Right forelimb (tissue), 1 donor: ENCODE data around the gene TIRAP.
"Not testable (repeated sequence)": the region's sequence is repeated elsewhere in the genome, so short reads cannot be mapped to it uniquely, and the experiment has no call there.

Source experiments
- DNase-seq: peaks from one replicate; pipeline ENCODE4 v3.0.0-alpha.2; 2018

Gene TIRAP

GRCh38 chr11:126288237-126288636 lies 5.3 kb downstream of the TIRAP start:
- DNase-seq: no peak

GRCh38 chr11:126290887-126291286 lies 8.0 kb downstream of the TIRAP start:
- no peak for DNase-seq

- no peak for DNase-seq
Measured at GRCh38 chr11:126293726-126294125, 10.8 kb downstream of the TIRAP start.

- no peak for DNase-seq
Measured at GRCh38 chr11:126297004-126297403, 14.1 kb downstream of the TIRAP start.

GRCh38 chr11:126303623-126304456 lies 20.9 kb downstream of the TIRAP start, which contains the start of gene DCPS:
TSS of gene DCPS (plus strand) at chr11:126304060. CDS start at chr11:126304081, 21 bp downstream.
- peak; percentile 96 for DNase-seq

GRCh38 chr11:126304457-126305075 lies 21.7 kb downstream of the TIRAP start:
- no peak for DNase-seq

GRCh38 chr11:126305699-126306098 lies 22.8 kb downstream of the TIRAP start:
- DNase-seq: no peak

GRCh38 chr11:126307706-126308105 lies 24.8 kb downstream of the TIRAP start:
- DNase-seq: no peak

- DNase-seq: no peak
Measured at GRCh38 chr11:126308271-126308671, 25.4 kb downstream of the TIRAP start.

GRCh38 chr11:126308771-126309170 lies 25.9 kb downstream of the TIRAP start:
- DNase-seq: not testable (repeated sequence)

GRCh38 chr11:126310200-126310991 lies 27.5 kb downstream of the TIRAP start:
- DNase-seq: peak; percentile 87

GRCh38 chr11:126310992-126311310 lies 28.1 kb downstream of the TIRAP start:
- DNase-seq: no peak

- DNase-seq: no peak
Measured at GRCh38 chr11:126311401-126312291, 28.8 kb downstream of the TIRAP start.

- DNase-seq: no peak
Measured at GRCh38 chr11:126312961-126313360, 30.1 kb downstream of the TIRAP start.

- DNase-seq: no peak
Measured at GRCh38 chr11:126313826-126314225, 30.9 kb downstream of the TIRAP start.

GRCh38 chr11:126317432-126317755 lies 34.5 kb downstream of the TIRAP start:
- DNase-seq: no peak

- DNase-seq: peak; percentile 76
Measured at GRCh38 chr11:126317756-126318573, 35.1 kb downstream of the TIRAP start.

GRCh38 chr11:126318574-126319373 lies 35.9 kb downstream of the TIRAP start:
- peak; percentile 90 for DNase-seq

- DNase-seq: no peak
Measured at GRCh38 chr11:126319374-126319740, 36.5 kb downstream of the TIRAP start.

- no peak for DNase-seq
Measured at GRCh38 chr11:126322996-126323395, 40.1 kb downstream of the TIRAP start.
